ENCODE data around the gene PADI2.
"Not testable (repeated sequence)": the region's sequence is repeated elsewhere in the genome, so short reads cannot be mapped to it uniquely, and the experiment has no call there.

Gene PADI2

GRCh38 chr1:17081439-17081838, 37.8 kb downstream of the PADI2 start:
- DNase-seq (ENCODE audit: low read depth in 2 of 2), result no peak

DNA sequence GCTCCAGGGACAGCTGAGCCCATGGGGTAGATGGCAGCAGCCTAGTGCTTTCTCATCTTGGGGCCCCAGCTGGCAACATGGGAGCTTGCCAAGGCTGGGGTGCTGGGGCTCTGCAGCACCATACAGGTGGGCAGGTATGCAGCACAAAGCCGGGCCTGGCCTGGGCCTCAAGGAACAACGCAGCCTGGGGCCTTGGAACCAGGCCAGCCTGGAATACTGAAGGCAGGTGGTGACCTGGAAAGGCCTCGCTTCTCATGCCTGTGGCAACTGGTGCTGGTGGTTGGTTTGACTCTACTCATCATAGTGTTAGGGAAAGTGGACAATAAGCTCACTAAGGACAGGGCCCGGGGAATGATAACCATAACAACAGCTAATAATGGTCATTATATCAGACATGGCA, 38.4 kb downstream of the PADI2 start:
- DNase-seq (ENCODE audit: low read depth in 2 of 2), result no peak

GRCh38 chr1:17080085-17080759, 39.0 kb downstream of the PADI2 start:
- DNase-seq (ENCODE audit: low read depth in 2 of 2), result no peak

GRCh38 chr1:17078991-17079868, 40.0 kb downstream of the PADI2 start:
- no peak for DNase-seq (ENCODE audit: low read depth in 2 of 2)

DNA sequence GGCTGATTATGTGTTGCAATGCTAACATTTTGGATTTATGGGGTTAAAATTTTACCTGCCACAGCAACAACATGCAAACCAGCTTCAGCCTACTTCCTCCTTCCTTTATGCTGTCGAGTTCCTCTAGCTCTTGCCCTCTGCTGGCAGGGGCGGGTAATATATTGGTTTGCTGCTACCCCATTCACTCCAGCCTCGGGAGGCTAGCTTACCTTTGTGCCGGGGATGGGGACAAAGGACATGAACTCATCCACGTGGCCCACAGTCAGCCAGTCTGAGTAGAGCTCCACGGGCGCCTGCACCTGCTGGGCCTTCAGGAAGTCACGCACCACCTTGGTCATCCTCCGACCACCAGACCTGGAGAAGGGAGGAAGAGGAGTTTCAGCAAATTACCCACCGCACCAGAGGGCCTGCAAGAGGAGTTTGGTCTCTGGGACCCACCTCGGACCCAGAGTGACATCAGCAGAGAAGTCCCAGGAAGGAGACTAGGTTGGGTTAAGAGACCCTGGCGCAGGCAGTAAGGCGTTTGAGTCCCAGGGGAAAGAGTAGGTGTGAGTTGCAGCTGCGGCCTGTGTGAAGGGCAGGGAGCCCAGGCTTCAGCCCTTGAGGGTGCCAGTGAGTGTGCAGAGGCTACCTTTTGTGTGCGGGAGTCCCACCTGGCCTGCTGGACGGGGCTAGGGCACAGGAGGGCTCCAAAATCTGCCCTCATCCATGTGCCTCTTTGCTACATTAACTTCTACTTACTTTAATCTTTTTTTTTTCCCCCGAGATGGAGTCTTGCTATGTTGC, 43.6 kb downstream of the PADI2 start:
- no peak for DNase-seq (ENCODE audit: low read depth in 2 of 2)

DNA sequence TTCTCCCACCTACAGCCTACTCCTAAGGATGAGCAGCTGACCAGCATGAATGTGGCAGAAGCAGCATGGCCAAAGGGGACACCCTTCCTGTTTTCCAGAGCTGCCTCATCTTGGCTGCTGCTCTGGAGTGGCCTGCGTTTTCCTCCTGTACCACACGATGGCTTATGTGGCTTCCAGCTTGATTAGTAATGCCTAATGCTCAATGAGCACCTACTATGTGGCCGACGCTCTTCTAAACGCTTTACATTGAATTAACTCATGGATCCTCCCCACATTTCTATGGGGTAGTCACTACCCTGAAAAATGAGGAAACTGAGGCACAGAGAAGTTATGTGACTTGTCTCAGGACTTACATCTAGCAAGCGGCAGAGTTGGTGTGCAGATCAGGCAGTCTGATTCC, 47.5 kb downstream of the PADI2 start:
- no peak for DNase-seq (ENCODE audit: low read depth in 2 of 2)

- DNase-seq (ENCODE audit: low read depth in 2 of 2), result no peak
Measured at GRCh38 chr1:17070163-17070525, 49.1 kb downstream of the PADI2 start.

GRCh38 chr1:17069452-17070162, 49.6 kb downstream of the PADI2 start:
- DNase-seq (ENCODE audit: low read depth in 2 of 2), result no peak

DNA sequence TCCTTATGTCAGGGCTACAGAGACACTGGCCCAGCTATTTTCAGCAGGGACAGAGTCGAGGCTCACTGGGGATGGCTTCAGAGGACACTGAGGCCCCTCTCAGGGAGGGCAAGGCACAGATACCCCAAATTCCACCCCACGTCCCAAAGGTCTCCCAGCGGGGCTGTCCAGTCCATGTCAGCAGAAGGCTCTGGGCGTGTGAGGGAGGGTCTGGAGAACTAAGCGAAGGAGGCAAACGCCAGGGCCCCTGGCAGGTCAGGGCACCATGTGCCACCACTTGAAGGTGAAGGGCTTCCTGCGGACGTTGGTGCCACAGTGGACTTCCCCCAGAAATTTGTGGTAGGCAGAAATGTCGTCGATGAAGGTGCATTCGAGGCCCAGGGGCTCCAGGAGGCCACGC, 50.5 kb downstream of the PADI2 start:
- no peak for DNase-seq (ENCODE audit: low read depth in 2 of 2)

GRCh38 chr1:17067465-17068240, 51.6 kb downstream of the PADI2 start:
- DNase-seq (ENCODE audit: low read depth in 2 of 2), result no peak

- no peak for DNase-seq (ENCODE audit: low read depth in 2 of 2)
Measured at GRCh38 chr1:17067069-17067426, 52.2 kb downstream of the PADI2 start.

DNA sequence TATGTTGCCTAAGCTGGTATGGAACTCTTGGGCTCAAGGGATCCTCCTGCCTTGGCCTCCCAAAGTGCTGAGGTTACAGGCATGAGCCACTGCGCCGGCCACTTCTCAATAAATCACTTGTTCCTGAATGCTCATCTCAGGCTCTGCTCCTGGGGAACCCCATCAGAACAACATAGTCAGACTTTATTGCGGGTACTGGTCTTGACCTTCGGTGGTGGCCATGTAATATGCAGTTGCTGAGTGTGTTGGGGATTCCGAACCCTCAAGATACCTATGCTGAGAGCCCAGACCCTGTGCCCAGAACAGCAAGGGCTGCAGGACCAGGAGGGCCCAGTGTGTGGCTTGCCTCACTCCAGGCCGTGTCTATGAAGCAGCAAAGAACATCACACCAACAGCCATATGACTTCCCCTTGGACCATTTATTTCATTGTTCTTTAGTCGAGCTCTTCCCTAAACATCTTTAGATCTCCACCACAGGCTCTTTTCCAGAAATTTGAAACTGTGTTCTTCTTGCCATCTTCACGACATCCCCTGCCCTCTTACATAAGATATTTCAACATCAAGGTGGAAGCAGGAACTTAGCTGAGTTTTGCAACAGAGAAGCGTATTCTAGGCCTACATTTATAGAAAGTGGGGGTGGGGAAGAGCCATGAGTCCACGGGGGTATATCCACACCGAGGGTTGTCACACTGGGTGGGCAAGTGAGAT, 52.7 kb downstream of the PADI2 start:
- DNase-seq (ENCODE audit: low read depth in 2 of 2), result no peak

GRCh38 chr1:17065666-17066065, 53.6 kb downstream of the PADI2 start:
- no peak for DNase-seq (ENCODE audit: low read depth in 2 of 2)

DNA sequence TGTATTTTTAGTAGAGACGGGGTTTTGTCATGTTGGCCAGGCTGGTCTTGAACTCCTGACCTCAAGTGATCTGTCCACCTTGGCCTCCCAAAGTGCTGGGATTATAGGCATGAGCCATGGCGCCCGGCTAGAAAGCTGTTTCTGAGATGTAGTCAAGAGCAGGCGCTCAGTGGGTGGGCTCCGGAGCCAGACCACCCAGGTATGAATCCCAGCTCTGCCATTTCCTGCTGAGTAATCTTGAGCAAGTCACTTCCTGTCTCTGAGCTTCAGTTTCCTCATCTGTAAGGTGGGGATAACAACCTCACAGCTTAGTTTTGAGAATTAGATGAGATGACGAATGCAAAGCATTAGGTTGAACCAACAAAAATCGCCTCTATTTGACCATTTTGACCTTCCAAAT, 56.5 kb downstream of the PADI2 start:
- not testable (repeated sequence) for DNase-seq (ENCODE audit: low read depth in 2 of 2)

DNA sequence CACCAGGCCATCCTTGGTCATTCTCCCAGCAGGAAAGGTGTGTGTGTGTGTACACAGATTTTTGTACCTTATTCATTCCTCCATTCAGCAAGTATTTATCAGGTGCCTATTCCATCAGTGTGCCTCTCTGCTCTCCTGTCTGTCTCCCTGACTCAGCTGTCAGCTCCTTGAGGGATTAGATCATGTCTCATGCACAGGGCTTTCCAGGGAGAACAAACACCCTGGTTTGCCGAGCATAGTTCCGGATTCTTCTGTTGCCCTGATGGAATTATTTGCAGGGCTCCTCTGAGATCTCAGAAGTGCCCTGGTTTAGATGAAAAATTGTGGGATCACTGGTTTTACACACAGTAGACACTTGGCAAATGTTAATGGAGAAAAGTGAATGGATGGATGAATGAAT, 57.4 kb downstream of the PADI2 start:
- no peak for DNase-seq (ENCODE audit: low read depth in 2 of 2)

GRCh38 chr1:17061486-17061885, 57.8 kb downstream of the PADI2 start:
- DNase-seq (ENCODE audit: low read depth in 2 of 2), result no peak

- DNase-seq (ENCODE audit: low read depth in 2 of 2), result no peak
Measured at GRCh38 chr1:17060306-17060749, 58.9 kb downstream of the PADI2 start.

- peak; percentile 9 to 17 for DNase-seq (ENCODE audit: low read depth in 2 of 2)
Measured at GRCh38 chr1:17059391-17060305, 59.6 kb downstream of the PADI2 start.

DNA sequence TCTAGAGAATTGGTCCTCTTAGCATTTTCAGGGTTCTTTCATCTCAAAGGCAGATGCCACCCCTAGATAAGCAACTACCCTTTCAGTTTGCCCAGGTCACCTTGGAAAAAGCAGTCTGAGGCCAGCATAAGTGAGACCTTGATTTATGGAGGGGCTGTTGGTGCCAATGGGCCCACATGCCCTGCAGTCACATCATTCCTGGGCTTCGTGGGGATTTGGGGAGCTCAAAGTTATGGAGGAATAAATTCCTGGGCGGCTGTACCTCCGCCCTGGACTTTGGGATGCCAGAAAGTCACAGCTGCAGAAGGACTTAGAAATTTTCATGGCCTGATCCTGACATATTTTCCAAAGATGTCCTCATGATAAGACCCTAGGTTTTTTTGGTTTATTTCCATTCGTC, 62.7 kb downstream of the PADI2 start:
- DNase-seq (ENCODE audit: low read depth in 2 of 2), result no peak
